ENCODE results near the gene NDUFS2. TPM values are rescaled to one million over a fixed set of nuclear protein-coding genes. Genes with fewer than 3 reads are reported as not detected.

The NDUFS2 gene
- total and polyA plus RNA-seq, 4 donors: 110 to 196 (median 168) TPM

DNA sequence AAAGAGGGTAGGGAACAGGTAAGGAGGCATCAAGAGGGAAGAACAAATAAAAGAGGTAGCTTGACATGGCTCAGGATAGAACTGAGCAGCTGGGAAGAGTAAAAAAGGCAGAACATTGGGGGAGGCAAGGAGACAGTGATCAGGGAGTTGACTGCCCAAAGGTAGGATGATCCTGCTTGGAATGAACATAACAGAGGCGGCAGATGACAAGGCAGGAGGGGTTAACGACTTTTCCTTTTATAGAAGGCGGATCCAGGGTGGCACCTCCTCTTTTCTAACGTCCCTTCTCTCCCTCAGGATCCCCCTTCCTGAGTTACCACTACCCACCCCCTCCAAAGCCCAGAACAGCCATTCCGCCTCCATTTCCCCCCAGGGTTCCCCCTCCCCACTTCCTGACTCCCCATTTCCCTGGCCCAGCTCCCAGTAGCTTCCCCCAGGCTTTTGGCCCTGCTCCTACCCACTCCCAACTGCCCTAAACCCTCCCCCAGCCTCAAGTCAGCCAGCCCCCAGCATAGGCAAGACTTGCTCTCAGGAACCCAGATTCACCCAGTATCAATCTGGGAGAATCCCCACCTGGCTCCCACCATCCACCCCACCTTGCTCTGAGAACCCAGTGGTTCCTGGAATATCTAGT is 2.5 kb upstream of the NDUFS2 start:
- Histone ChIP-seq H3K27ac (ENCODE audit: low read depth, low read length) (peak overlapping the region; percentile 99), H3K4me1 (ENCODE audit: control insufficient read depth, insufficient read depth, low read length) (peaks cover 73% of the 10 kb centered on the region), H3K27me3 (ENCODE audit: control insufficient read depth, insufficient read depth, low read length) (no peaks in the 10 kb centered on the region), H3K4me3 (ENCODE audit: low read depth, low read length) (peak overlapping the region; percentile 1), H3K9me3 (ENCODE audit: control insufficient read depth, insufficient read depth, low read length) (no peaks in the 10 kb centered on the region), H3K36me3 (ENCODE audit: control insufficient read depth, insufficient read depth, low read length) (peaks cover 13% of the 10 kb centered on the region)
- 17% methylated on average over 1 of the region's 5 CpGs for WGBS (ENCODE audit: insufficient coverage)
- DNase-seq (ENCODE audit: low read depth in 4 of 6, low spot score in 6 of 6): peak in 1 of 6 donors; percentile 33

DNA sequence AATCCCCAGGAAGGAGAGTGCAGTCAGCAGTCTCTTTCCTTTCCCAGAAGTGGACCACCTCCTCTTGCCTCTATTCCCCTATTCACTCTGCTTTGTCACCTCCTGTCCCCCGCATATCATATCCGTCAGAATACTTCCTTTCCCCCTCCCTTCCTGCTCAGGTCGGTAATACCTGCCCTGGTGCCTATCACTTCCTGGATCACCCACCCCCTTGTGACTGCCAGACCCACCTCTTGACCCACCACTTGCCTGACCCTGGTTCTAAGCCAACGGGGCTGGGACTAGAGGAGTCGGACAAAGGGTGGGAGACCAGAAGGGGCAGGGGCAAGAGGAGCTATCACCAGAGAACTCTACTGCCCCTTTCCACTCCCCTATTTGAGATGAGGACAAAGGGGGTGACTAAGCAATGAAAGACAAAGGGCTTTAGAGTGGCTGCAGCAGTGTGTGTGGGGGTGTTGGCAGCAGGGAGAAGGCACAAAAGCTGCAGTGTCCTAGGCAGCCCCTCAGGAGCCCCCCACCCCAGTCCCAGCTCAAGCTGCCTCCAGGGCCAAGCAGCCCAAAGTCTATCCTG is 1.7 kb upstream of the NDUFS2 start:
- H3K36me3 ChIP-seq (ENCODE audit: control insufficient read depth, insufficient read depth, low read length): peaks cover 19% of the 10 kb centered on the region
- H3K27me3 ChIP-seq (ENCODE audit: control insufficient read depth, insufficient read depth, low read length): no peaks in the 10 kb centered on the region
- no peak overlapping the region for H3K4me3 ChIP-seq (ENCODE audit: low read depth, low read length)
- 60% methylated on average over 3 of the region's 5 CpGs for WGBS (ENCODE audit: insufficient coverage)
- peaks cover 70% of the 10 kb centered on the region for H3K4me1 ChIP-seq (ENCODE audit: control insufficient read depth, insufficient read depth, low read length)
- H3K9me3 ChIP-seq (ENCODE audit: control insufficient read depth, insufficient read depth, low read length): no peaks in the 10 kb centered on the region
- DNase-seq (ENCODE audit: low read depth in 4 of 6, low spot score in 6 of 6): no peak
- H3K27ac ChIP-seq (ENCODE audit: low read depth, low read length): peak overlapping the region; percentile 99

DNA sequence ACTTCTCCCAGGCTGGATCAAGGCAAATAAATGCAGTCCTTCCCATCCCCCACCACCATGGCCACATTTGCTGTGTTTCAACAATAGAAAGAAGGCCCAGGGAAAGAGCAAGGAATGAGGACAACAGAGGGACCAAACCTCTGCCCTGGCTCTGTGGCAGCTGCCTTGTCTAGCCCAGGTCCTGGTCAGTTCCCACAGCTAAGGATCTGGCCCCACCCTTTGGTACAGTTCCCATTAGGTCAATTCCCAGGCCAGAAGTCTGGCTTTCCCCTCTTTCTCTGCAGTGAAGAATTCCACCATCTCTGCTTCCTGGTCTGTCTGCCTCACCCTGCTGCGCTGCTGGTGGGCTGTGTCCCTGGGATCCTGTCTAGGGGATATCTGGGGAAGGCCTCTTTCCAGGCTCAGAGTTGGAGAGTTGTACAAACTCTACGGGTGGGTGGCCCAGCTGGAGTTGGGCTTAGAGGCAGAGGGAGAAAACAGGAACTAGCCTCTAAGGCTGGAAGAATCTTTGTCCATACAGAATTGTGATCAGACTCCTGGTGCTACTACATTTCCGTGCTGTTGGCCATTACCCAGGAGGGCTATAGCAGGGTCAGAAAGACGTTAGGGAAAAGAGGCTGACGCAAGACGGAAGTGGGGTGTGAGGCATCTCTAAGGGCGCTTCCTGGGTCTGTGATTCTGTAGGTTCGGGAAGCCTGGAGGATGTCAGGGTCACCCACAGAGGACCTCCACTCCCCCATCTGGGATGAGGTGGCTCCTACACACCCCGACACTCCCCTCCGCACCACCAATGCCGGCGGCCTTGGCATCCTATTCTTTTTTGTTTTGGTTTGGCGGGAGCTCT is 953 bp upstream of the NDUFS2 start:
- H3K4me1 ChIP-seq (ENCODE audit: control insufficient read depth, insufficient read depth, low read length): peaks cover 68% of the 10 kb centered on the region
- no peaks in the 10 kb centered on the region for H3K9me3 ChIP-seq (ENCODE audit: control insufficient read depth, insufficient read depth, low read length)
- H3K27me3 ChIP-seq (ENCODE audit: control insufficient read depth, insufficient read depth, low read length): no peaks in the 10 kb centered on the region
- WGBS (ENCODE audit: insufficient coverage): 56% methylated on average over 2 of the region's 13 CpGs
- H3K27ac ChIP-seq (ENCODE audit: low read depth, low read length): peak overlapping the region; percentile 99
- peak overlapping the region; percentile 94 for H3K4me3 ChIP-seq (ENCODE audit: low read depth, low read length)
- DNase-seq (ENCODE audit: low read depth in 4 of 6, low spot score in 6 of 6): peak in 2 of 6 donors; percentile 19 to 65
- H3K36me3 ChIP-seq (ENCODE audit: control insufficient read depth, insufficient read depth, low read length): peaks cover 22% of the 10 kb centered on the region

DNA sequence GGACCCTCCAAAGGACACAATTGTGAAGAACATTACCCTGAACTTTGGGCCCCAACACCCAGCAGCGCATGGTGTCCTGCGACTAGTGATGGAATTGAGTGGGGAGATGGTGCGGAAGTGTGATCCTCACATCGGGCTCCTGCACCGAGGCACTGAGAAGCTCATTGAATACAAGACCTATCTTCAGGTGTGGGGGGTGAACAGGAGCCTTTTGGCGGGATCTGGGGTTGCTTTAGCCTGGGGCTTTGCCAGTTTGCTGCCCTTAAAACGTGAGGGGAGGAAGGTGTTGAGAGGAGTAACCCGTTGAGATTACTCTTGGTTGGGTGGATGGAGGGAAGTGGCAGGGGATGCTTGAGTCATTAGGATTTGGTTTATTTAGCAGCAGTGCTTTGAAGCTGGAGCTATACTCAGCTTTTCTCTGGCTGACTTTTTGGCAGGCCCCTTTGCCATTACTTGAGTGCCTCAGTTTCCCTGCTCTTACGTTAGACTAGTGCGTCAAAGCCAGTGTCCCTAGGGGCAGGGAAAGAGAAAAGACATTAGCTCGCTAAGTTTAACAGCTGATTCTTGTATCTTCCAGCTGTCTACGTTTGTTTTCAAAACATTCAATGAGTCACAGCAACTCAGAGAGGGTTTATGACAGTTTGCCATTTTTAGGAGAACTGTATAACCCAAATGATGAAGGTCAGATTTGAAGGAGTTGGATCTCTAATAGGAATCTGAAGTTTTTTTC is 4.4 kb downstream of the NDUFS2 start:
- H3K27me3 ChIP-seq (ENCODE audit: control insufficient read depth, insufficient read depth, low read length): no peaks in the 10 kb centered on the region
- peaks cover 15% of the 10 kb centered on the region for H3K4me1 ChIP-seq (ENCODE audit: control insufficient read depth, insufficient read depth, low read length)
- H3K4me3 ChIP-seq (ENCODE audit: low read depth, low read length): no peak overlapping the region
- no peaks in the 10 kb centered on the region for H3K9me3 ChIP-seq (ENCODE audit: control insufficient read depth, insufficient read depth, low read length)
- WGBS (ENCODE audit: insufficient coverage): 93% methylated on average over 10 of the region's 12 CpGs
- peaks cover 56% of the 10 kb centered on the region for H3K36me3 ChIP-seq (ENCODE audit: control insufficient read depth, insufficient read depth, low read length)
- no peak overlapping the region for H3K27ac ChIP-seq (ENCODE audit: low read depth, low read length)
- no peak for DNase-seq (ENCODE audit: low read depth in 4 of 6, low spot score in 6 of 6)

DNA sequence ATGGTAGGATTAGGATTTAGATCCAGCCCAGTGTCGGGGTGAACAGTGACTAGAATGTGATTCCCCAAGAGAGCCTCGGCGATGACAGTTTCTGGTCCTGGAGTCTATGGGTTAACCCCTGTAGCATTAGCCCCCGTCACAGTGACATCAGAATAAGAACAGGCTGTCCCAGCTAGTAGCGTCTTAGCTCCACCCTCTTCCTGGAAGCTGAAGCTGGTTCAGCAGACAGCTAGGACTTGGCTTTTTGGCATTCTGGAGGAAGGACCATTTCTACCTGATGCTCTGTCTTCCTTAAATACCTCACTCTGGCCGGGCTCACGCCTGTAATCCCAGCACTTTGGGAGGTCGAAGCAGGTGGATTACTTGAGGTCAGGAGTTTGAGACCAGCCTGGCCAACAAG is 5.0 kb downstream of the NDUFS2 start:
- Histone ChIP-seq H3K4me1 (ENCODE audit: control insufficient read depth, insufficient read depth, low read length) (peaks cover 11% of the 10 kb centered on the region), H3K27ac (ENCODE audit: low read depth, low read length) (no peak overlapping the region), H3K36me3 (ENCODE audit: control insufficient read depth, insufficient read depth, low read length) (peaks cover 61% of the 10 kb centered on the region), H3K27me3 (ENCODE audit: control insufficient read depth, insufficient read depth, low read length) (no peaks in the 10 kb centered on the region), H3K4me3 (ENCODE audit: low read depth, low read length) (no peak overlapping the region), H3K9me3 (ENCODE audit: control insufficient read depth, insufficient read depth, low read length) (no peaks in the 10 kb centered on the region)
- DNase-seq (ENCODE audit: low read depth in 4 of 6, low spot score in 6 of 6): no peak
- 69% methylated on average over 5 of the region's 8 CpGs for WGBS (ENCODE audit: insufficient coverage)

DNA sequence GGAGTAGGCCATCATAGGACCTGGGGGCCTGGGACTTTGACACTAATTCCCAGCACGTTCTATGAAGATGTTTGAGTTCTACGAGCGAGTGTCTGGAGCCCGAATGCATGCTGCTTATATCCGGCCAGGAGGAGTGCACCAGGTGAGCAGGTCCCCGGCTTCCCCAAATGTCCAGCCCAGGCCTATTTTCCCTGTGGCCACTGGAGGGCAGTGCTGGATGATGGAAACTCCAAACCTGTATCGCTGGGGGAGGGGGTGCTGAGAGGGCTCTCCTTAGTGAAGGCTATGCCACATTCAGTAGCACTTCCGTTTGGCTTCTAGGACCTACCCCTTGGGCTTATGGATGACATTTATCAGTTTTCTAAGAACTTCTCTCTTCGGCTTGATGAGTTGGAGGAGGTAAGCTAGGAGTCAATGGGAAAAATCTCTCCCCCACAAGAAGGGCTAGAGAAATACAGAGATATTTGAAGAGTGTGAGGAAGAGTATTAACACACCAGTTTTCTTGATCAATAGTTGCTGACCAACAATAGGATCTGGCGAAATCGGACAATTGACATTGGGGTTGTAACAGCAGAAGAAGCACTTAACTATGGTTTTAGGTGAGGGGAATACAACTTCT is 7.7 kb downstream of the NDUFS2 start:
- Histone ChIP-seq H3K27me3 (ENCODE audit: control insufficient read depth, insufficient read depth, low read length) (no peaks in the 10 kb centered on the region), H3K27ac (ENCODE audit: low read depth, low read length) (no peak overlapping the region), H3K36me3 (ENCODE audit: control insufficient read depth, insufficient read depth, low read length) (peaks cover 74% of the 10 kb centered on the region), H3K4me3 (ENCODE audit: low read depth, low read length) (no peak overlapping the region), H3K9me3 (ENCODE audit: control insufficient read depth, insufficient read depth, low read length) (no peaks in the 10 kb centered on the region), H3K4me1 (ENCODE audit: control insufficient read depth, insufficient read depth, low read length) (no peaks in the 10 kb centered on the region)
- WGBS (ENCODE audit: insufficient coverage): 29% methylated on average over 6 of the region's 11 CpGs
- peak in 3 of 6 donors; percentile 49 to 91 (median 83) for DNase-seq (ENCODE audit: low read depth in 4 of 6, low spot score in 6 of 6)

DNA sequence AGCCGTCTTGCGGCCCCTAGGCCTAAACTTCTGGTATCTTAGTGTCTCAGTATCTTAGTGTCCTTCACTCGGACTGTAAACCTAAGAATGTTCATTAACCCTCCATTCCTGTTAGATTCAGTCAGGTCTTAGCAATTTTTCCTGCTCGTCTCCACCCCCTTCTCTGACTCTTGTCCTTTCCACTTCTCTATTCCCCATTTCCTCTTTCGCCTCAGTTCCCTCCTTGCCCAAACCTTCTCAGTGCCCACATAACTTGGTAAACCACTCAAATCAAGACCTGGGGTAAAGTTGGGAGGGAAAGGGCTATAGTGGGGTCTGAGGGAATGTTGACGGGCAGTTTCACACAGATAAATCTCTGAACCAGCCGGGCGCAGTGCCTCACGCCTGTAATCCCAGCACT is 12.2 kb downstream of the NDUFS2 start:
- Histone ChIP-seq H3K4me3 (ENCODE audit: low read depth, low read length) (no peak overlapping the region), H3K9me3 (ENCODE audit: control insufficient read depth, insufficient read depth, low read length) (no peaks in the 10 kb centered on the region), H3K4me1 (ENCODE audit: control insufficient read depth, insufficient read depth, low read length) (no peaks in the 10 kb centered on the region), H3K27me3 (ENCODE audit: control insufficient read depth, insufficient read depth, low read length) (no peaks in the 10 kb centered on the region), H3K27ac (ENCODE audit: low read depth, low read length) (no peak overlapping the region), H3K36me3 (ENCODE audit: control insufficient read depth, insufficient read depth, low read length) (peaks cover 57% of the 10 kb centered on the region)
- WGBS (ENCODE audit: insufficient coverage): 94% methylated on average over 5 of the region's 9 CpGs
- no peak for DNase-seq (ENCODE audit: low read depth in 4 of 6, low spot score in 6 of 6)

DNA sequence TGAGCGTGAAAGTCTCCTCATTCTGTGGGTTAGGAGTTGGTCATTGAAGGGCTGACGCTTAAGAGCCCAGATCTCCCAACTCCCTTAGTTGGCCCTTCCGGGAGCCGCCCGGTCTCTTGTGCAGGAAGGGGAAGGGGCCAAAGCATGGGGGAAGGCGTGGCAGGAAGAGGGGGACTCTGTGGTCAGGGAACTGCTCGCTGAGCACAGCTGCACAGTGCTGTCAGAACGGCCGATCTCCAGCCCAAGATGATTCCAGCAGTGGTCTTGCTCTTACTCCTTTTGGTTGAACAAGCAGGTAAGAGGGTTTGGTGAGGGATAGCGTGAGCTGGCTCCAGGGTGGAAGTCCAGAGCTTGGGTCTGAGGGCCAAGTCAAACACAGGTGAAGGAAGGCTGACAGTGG is 12.9 kb downstream of the NDUFS2 start, which contains the start of gene FCER1G:
TSS of gene FCER1G (plus strand) at position 220 of the 400 bp plus-strand sequence. CDS start at position 247, 27 bp downstream.
- H3K27ac ChIP-seq (ENCODE audit: low read depth, low read length): no peak within 1 kb of the TSS
- WGBS (ENCODE audit: insufficient coverage): 97% methylated on average over 9 of the region's 10 CpGs
- H3K4me1 ChIP-seq (ENCODE audit: control insufficient read depth, insufficient read depth, low read length): no peaks in the 10 kb centered on the region
- peak within 1 kb of the TSS; percentile 12 for H3K4me3 ChIP-seq (ENCODE audit: low read depth, low read length)
- no peaks in the 10 kb centered on the region for H3K9me3 ChIP-seq (ENCODE audit: control insufficient read depth, insufficient read depth, low read length)
- H3K36me3 ChIP-seq (ENCODE audit: control insufficient read depth, insufficient read depth, low read length): peaks cover 49% of the 10 kb centered on the region
- H3K27me3 ChIP-seq (ENCODE audit: control insufficient read depth, insufficient read depth, low read length): no peaks in the 10 kb centered on the region
- DNase-seq (ENCODE audit: low read depth in 4 of 6, low spot score in 6 of 6): no peak

Data from spinal cord (tissue), 10 donors.